HepG2 (cell line): ENCODE measurements around the gene OCSTAMP. TPM values are rescaled to one million over a fixed set of nuclear protein-coding genes. Genes with fewer than 3 reads are reported as not detected.
A peak's percentile ranks its signal among the peaks of the same experiment; 100 is the strongest.

Experiments used
- CEBPB ChIP-seq: IDR thresholded peaks from 2 replicates; pipeline ENCODE4 v1.6.1; 2011; ENCODE audit warnings: low read depth, low read length, improper control_type of control experiment, borderline replicate concordance
- ONECUT2 ChIP-seq: sonication (generic); formaldehyde crosslinking; IDR thresholded peaks from 2 replicates; pipeline ENCODE4 v1.4.0; 2020; ENCODE audit warnings: missing genetic modification reagents
- SETDB1 ChIP-seq: sonication (generic); formaldehyde crosslinking; IDR thresholded peaks from 2 replicates; pipeline ENCODE4 v1.5.1; 2020; ENCODE audit warnings: missing genetic modification reagents, mild to moderate bottlenecking, borderline replicate concordance
- SPEN ChIP-seq: sonication (generic); formaldehyde crosslinking; IDR thresholded peaks from 2 replicates; pipeline ENCODE4 v1.5.1; 2020; ENCODE audit warnings: low read depth, mild to moderate bottlenecking, missing genetic modification reagents
- TFDP1 ChIP-seq: IDR thresholded peaks from 2 replicates; pipeline ENCODE4 v1.6.1; 2016; ENCODE audit warnings: missing compliant biosample characterization, missing genetic modification reagents, borderline replicate concordance
- TP53 ChIP-seq: sonication (generic); formaldehyde crosslinking; conservative IDR thresholded peaks from 2 replicates; pipeline ENCODE4 v1.4.0; 2020; ENCODE audit warnings: missing genetic modification reagents
- ZNF646 ChIP-seq: sonication (generic); formaldehyde crosslinking; IDR thresholded peaks from 2 replicates; pipeline ENCODE4 v1.9.0; 2021; ENCODE audit warnings: mild to moderate bottlenecking, missing genetic modification reagents
- ZNF766 ChIP-seq: sonication (generic); formaldehyde crosslinking; IDR thresholded peaks from 2 replicates; pipeline ENCODE4 v1.5.0; 2020; ENCODE audit warnings: missing genetic modification reagents, borderline replicate concordance
- ZNF850 ChIP-seq: sonication (generic); formaldehyde crosslinking; conservative IDR thresholded peaks from 2 replicates; pipeline ENCODE4 v1.9.0; 2021; ENCODE audit warnings: mild to moderate bottlenecking, missing genetic modification reagents
- polyA plus RNA-seq, 8 experiments: library from polyadenylated mRNA; depleted of rRNA in 3 of 8; stranded (reverse) in 7 of 8; unstranded in 1 of 8; fragments of >200 nt; fragmentation: Illumina TruSeq in 4 of 8; extraction: Trizol in 4 of 8; gene quantifications; 2 replicates each; pipeline versions ENCODE4 v1.2.1 to v1.2.3, GENCODE V29; 2011 to 2016; ENCODE audit warnings: low read depth in 4 of 8, missing spikeins in 1 of 8, mixed read lengths in 1 of 8; ENCODE audit not compliant: insufficient read depth in 1 of 8
- total RNA-seq, 5 experiments: library from RNA; depleted of rRNA; stranded (reverse); fragments of >200 nt; fragmentation: Illumina TruSeq; extraction: Trizol; gene quantifications; 2 replicates each; pipeline ENCODE4 v1.2.3, GENCODE V29; 2016; ENCODE audit warnings: low read depth in 1 of 5
- TF ChIP-seq, protein P1 (sequence below): sonication (generic); formaldehyde crosslinking; IDR thresholded peaks from 2 replicates; pipeline ENCODE4 v1.4.0; 2020; ENCODE audit warnings: mild to moderate bottlenecking, missing genetic modification reagents, borderline replicate concordance
- TF ChIP-seq, protein P2 (sequence below): IDR thresholded peaks from 2 replicates; pipeline ENCODE4 v1.6.1; 2016; ENCODE audit warnings: mild to moderate bottlenecking
- TF ChIP-seq, protein P3 (sequence below), 2 experiments: fragments of 450-650 bp in 1 of 2; sonication (generic) in 1 of 2; formaldehyde crosslinking; IDR thresholded peaks; 2 replicates each; pipeline versions ENCODE4 v1.5.0 to v1.8.0; 2020 to 2022; ENCODE audit warnings: mild to moderate bottlenecking in 1 of 2, missing genetic modification reagents in 1 of 2

The OCSTAMP gene
- total and polyA plus RNA-seq, 2 of the 13 experiments (the other 11 are each of a cell fraction or from before 2014, with no cell fraction given) = not detected

DNA sequence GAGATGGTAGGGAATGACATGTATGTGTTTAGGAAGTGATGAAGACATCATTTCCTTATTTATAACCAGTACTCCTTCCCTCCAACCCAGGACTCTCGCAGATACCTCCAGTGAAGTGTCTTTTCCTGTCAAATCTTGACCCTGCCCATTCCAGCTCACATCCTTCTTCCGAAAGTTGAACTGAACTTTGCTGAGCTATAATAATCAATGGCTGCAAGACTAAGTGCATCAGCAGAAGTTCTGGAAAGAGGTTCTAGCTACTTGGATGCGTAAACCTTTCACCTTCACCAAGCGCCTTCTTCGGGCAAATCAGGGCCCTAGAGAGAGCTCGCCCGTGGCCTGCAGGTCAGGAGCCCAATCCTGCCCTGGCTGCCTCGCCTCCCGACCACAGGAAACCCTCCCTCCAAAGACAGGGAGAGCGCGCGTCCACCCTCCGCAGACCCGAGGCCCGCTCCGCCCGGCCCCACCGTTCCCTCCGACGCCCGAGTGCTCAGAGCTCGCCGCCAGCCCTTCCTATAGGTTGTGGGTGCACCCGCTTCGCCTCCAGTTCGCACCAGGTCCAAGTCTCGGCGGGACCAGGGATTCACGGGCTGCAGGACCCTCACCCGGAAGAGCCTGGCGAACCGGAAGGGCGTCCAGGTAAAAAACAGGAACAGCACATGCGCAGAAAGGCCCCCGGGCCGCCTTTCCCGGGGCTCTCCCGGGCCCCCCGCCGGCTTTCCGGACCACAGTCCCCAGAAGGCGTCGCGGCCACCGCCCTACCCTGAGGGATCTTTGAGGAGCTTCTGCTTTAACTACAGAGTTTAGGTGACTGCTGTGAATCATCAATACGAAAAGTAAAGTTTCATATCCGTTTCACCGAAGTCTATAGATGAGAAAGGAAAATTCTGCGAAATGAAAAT is 37.3 kb downstream of the OCSTAMP start, which contains the start of gene ZNF334 (continued):
- no peak for TF ChIP-seq ZNF646 (CRISPR knock-in tag)
- TF ChIP-seq, protein P1, sequence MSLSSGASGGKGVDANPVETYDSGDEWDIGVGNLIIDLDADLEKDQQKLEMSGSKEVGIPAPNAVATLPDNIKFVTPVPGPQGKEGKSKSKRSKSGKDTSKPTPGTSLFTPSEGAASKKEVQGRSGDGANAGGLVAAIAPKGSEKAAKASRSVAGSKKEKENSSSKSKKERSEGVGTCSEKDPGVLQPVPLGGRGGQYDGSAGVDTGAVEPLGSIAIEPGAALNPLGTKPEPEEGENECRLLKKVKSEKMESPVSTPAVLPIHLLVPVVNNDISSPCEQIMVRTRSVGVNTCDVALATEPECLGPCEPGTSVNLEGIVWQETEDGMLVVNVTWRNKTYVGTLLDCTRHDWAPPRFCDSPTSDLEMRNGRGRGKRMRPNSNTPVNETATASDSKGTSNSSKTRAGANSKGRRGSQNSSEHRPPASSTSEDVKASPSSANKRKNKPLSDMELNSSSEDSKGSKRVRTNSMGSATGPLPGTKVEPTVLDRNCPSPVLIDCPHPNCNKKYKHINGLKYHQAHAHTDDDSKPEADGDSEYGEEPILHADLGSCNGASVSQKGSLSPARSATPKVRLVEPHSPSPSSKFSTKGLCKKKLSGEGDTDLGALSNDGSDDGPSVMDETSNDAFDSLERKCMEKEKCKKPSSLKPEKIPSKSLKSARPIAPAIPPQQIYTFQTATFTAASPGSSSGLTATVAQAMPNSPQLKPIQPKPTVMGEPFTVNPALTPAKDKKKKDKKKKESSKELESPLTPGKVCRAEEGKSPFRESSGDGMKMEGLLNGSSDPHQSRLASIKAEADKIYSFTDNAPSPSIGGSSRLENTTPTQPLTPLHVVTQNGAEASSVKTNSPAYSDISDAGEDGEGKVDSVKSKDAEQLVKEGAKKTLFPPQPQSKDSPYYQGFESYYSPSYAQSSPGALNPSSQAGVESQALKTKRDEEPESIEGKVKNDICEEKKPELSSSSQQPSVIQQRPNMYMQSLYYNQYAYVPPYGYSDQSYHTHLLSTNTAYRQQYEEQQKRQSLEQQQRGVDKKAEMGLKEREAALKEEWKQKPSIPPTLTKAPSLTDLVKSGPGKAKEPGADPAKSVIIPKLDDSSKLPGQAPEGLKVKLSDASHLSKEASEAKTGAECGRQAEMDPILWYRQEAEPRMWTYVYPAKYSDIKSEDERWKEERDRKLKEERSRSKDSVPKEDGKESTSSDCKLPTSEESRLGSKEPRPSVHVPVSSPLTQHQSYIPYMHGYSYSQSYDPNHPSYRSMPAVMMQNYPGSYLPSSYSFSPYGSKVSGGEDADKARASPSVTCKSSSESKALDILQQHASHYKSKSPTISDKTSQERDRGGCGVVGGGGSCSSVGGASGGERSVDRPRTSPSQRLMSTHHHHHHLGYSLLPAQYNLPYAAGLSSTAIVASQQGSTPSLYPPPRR = no peak
- 0 out of 2 replicates have a peak, but pooled peaks have one; percentile 48 for TF ChIP-seq TP53
- no peak for TF ChIP-seq SPEN (CRISPR knock-in tag)
- TF ChIP-seq SETDB1 = peak; percentile 87; the same call in 1 of the 2 replicates
- 0 out of 2 replicates have a peak, but pooled peaks have one; percentile 31 for TF ChIP-seq TFDP1 (CRISPR knock-in tag)
- no peak for TF ChIP-seq ZNF850 (CRISPR knock-in tag)
- no peak; the same call in 1 of the 2 replicates for TF ChIP-seq ZNF766
- TF ChIP-seq ONECUT2 (CRISPR knock-in tag) = no peak
- TF ChIP-seq CEBPB = no peak
- TF ChIP-seq, protein P2, sequence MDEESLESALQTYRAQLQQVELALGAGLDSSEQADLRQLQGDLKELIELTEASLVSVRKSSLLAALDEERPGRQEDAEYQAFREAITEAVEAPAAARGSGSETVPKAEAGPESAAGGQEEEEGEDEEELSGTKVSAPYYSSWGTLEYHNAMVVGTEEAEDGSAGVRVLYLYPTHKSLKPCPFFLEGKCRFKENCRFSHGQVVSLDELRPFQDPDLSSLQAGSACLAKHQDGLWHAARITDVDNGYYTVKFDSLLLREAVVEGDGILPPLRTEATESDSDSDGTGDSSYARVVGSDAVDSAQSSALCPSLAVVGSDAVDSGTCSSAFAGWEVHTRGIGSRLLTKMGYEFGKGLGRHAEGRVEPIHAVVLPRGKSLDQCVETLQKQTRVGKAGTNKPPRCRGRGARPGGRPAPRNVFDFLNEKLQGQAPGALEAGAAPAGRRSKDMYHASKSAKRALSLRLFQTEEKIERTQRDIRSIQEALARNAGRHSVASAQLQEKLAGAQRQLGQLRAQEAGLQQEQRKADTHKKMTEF (CRISPR knock-in tag) = peak; percentile 44; the same call in 1 of the 2 replicates
- TF ChIP-seq, protein P3, sequence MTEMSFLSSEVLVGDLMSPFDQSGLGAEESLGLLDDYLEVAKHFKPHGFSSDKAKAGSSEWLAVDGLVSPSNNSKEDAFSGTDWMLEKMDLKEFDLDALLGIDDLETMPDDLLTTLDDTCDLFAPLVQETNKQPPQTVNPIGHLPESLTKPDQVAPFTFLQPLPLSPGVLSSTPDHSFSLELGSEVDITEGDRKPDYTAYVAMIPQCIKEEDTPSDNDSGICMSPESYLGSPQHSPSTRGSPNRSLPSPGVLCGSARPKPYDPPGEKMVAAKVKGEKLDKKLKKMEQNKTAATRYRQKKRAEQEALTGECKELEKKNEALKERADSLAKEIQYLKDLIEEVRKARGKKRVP (CRISPR knock-in tag; IDR thresholded peaks at IDR 0.05) = no peak
